GM19463 (cell line): ENCODE measurements around the gene ITPK1.

ENCODE experiments used
- ATAC-seq: cut with Tn5 transposase; IDR thresholded peaks from one replicate; pipeline ENCODE4 v1.9.1; 2021; ENCODE audit warnings: mild to moderate bottlenecking, moderate library complexity; ENCODE audit not compliant: unreplicated experiment

ITPK1 gene

GRCh38 chr14:93045965-93046704 lies 69.6 kb downstream of the ITPK1 start:
- ATAC-seq: no peak

GRCh38 chr14:93045211-93045674 lies 70.5 kb downstream of the ITPK1 start:
- ATAC-seq: peak; percentile 6

GRCh38 chr14:93044556-93044955 lies 71.2 kb downstream of the ITPK1 start:
- peak; percentile 61 for ATAC-seq

- no peak for ATAC-seq
Observed at GRCh38 chr14:93044121-93044520, 71.6 kb downstream of the ITPK1 start.

GRCh38 chr14:93042968-93043940 lies 72.5 kb downstream of the ITPK1 start:
- ATAC-seq: peak; percentile 38

GRCh38 chr14:93041830-93042229 lies 73.9 kb downstream of the ITPK1 start:
- ATAC-seq: no peak

GRCh38 chr14:93040982-93041381 lies 74.7 kb downstream of the ITPK1 start:
- no peak for ATAC-seq

- ATAC-seq: no peak
Observed at GRCh38 chr14:93040443-93040842, 75.3 kb downstream of the ITPK1 start.

GRCh38 chr14:93039649-93040315 lies 75.9 kb downstream of the ITPK1 start:
- no peak for ATAC-seq

- ATAC-seq: no peak
Observed at GRCh38 chr14:93037351-93037750, 78.4 kb downstream of the ITPK1 start.

GRCh38 chr14:93036652-93037345 lies 78.9 kb downstream of the ITPK1 start:
- no peak for ATAC-seq

- no peak for ATAC-seq
Observed at GRCh38 chr14:93035917-93036651, 79.6 kb downstream of the ITPK1 start.

GRCh38 chr14:93035585-93035916 lies 80.2 kb downstream of the ITPK1 start:
- ATAC-seq: no peak

GRCh38 chr14:93034671-93034994 lies 81.1 kb downstream of the ITPK1 start:
- no peak for ATAC-seq

- ATAC-seq: peak; percentile 65
Observed at GRCh38 chr14:93033983-93034670, 81.6 kb downstream of the ITPK1 start.

GRCh38 chr14:93033084-93033982 lies 82.4 kb downstream of the ITPK1 start:
- peak; percentile 2 for ATAC-seq

GRCh38 chr14:93032421-93032936 lies 83.2 kb downstream of the ITPK1 start:
- ATAC-seq: no peak
